ENCODE data around the gene SNX30.

DNA sequence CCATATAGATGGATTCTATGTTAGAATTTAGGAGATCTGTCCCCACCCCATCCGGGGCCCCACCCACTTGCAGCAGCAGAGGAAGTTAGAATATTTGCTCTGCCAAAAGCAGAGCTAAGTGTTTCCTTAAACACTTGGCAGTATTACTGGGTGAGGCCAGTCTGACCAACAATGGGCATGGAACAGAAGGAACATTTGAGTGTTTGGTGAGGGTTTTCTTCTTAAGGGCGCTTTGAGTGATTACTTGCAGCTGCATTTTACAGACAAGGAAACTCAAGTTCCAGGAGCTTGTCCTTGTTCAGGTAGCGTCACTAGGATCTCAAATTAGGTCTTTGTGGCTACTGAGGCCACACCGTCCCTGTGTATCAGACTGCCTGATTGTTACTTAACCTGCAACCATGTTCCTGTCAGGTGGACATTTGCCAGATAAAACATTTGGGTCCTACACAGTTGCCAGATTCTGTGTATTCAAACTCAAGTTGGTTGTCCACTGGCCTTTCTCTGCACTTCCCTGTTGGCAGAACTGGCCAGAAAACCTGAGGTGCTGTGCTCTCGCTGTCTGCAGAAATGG lies 80.8 kb downstream of the SNX30 start:
- TF ChIP-seq, protein P1, sequence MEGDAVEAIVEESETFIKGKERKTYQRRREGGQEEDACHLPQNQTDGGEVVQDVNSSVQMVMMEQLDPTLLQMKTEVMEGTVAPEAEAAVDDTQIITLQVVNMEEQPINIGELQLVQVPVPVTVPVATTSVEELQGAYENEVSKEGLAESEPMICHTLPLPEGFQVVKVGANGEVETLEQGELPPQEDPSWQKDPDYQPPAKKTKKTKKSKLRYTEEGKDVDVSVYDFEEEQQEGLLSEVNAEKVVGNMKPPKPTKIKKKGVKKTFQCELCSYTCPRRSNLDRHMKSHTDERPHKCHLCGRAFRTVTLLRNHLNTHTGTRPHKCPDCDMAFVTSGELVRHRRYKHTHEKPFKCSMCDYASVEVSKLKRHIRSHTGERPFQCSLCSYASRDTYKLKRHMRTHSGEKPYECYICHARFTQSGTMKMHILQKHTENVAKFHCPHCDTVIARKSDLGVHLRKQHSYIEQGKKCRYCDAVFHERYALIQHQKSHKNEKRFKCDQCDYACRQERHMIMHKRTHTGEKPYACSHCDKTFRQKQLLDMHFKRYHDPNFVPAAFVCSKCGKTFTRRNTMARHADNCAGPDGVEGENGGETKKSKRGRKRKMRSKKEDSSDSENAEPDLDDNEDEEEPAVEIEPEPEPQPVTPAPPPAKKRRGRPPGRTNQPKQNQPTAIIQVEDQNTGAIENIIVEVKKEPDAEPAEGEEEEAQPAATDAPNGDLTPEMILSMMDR (IDR thresholded peaks at IDR 0.05; ENCODE audit: low read depth, low read length), result no peak
- TF ChIP-seq POLR2A (IDR thresholded peaks at IDR 0.05; ENCODE audit: extremely low read depth, insufficient read length) (no peak), MYC (IDR thresholded peaks at IDR 0.05; ENCODE audit: low read depth, low read length) (no peak)
- TF ChIP-seq, protein P2, sequence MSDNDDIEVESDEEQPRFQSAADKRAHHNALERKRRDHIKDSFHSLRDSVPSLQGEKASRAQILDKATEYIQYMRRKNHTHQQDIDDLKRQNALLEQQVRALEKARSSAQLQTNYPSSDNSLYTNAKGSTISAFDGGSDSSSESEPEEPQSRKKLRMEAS (IDR thresholded peaks at IDR 0.05; ENCODE audit: low read depth, low read length), result no peak

Data from NB4 (cell line).